Thymus (tissue), 11 donors: ENCODE measurements around the gene TMBIM6. TPM values are rescaled to one million over a fixed set of nuclear protein-coding genes. Genes with fewer than 3 reads are reported as not detected.

Experiments used
- DNase-seq, 9 donors: peaks; one replicate each; pipeline ENCODE4 v3.0.0-alpha.2; 2013; ENCODE audit warnings: low spot score in 9 of 9, low read depth in 6 of 9, missing footprints in 1 of 9
- H3K27ac ChIP-seq, 2 donors: one replicate each; pipeline ENCODE4 v1.5.1; 2013; ENCODE audit warnings: control low read depth in 1 of 2, low read depth in 1 of 2, low read length in 1 of 2, mild to moderate bottlenecking in 1 of 2, moderate library complexity in 1 of 2
- H3K27me3 ChIP-seq, 2 donors: one replicate each; pipeline ENCODE4 v1.5.1; 2013; ENCODE audit warnings: low read length in 1 of 2; ENCODE audit not compliant: control insufficient read depth in 2 of 2, insufficient read depth in 1 of 2
- H3K36me3 ChIP-seq, 2 donors: one replicate each; pipeline ENCODE4 v1.5.1; 2013; ENCODE audit warnings: low read length in 1 of 2, mild to moderate bottlenecking in 1 of 2, moderate library complexity in 1 of 2; ENCODE audit not compliant: control insufficient read depth in 2 of 2, insufficient read depth in 2 of 2
- H3K4me1 ChIP-seq, 2 donors: one replicate each; pipeline ENCODE4 v1.5.1; 2013; ENCODE audit warnings: low read length in 2 of 2; ENCODE audit not compliant: control insufficient read depth in 2 of 2, insufficient read depth in 2 of 2
- H3K4me3 ChIP-seq, 2 donors: one replicate each; pipeline ENCODE4 v1.5.1; 2013; ENCODE audit warnings: low read length in 2 of 2, control low read depth in 1 of 2, mild to moderate bottlenecking in 1 of 2
- H3K9me3 ChIP-seq, 2 donors: one replicate each; pipeline ENCODE4 v1.5.1; 2013; ENCODE audit warnings: low read length in 1 of 2, mild to moderate bottlenecking in 1 of 2; ENCODE audit not compliant: control insufficient read depth in 2 of 2, insufficient read depth in 1 of 2
- WGBS: extraction: QIAGEN DNeasy Blood & Tissue Kit; methylation state at CpG from one replicate; pipeline ENCODE4 v1.1.7; 2013; 5-methylcytosine and 5-hydroxymethylcytosine counted together
- polyA plus RNA-seq: library from polyadenylated mRNA; stranded (reverse); fragments of 200-250 nt; gene quantifications from one replicate; pipeline ENCODE4 v1.2.3, GENCODE V29; 2013
- total RNA-seq: library from RNA; stranded (reverse); fragments of 120-200 nt; gene quantifications from one replicate; pipeline ENCODE4 v1.2.4, GENCODE V29; 2013
- donor health status: healthy.

The TMBIM6 gene
- total and polyA plus RNA-seq, 2 donors = 161 to 254 TPM

DNA sequence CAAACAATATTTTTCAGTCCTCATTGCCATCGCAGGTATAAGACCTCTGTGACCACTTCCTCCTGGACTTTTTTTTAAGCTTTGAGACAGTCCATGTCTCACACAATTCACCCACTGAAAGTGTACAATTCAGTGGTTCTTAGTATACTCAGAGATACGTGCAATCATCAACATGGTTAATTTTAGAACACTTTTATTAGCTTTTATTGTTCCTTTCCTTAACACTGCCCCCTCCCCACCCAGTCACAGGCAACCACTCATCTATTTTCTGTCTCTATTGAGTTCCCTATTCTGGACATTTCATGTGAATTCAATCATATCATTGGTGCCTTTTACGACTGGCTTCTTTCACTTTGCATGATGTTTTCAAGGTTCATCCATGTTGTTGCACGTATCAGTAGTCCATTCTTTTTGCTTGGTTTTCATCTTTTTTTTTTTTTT is 70.6 kb downstream of the TMBIM6 start:
- H3K27ac ChIP-seq = no peak overlapping the region
- 69% methylated on average over 4 of the region's 4 CpGs for WGBS

GRCh38 chr12:49813131-49813530 is 71.8 kb downstream of the TMBIM6 start:
- Histone ChIP-seq H3K27me3 (no peaks in the 10 kb centered on the region), H3K4me3 (no peak overlapping the region), H3K36me3 (peaks cover 2 to 6% of the 10 kb centered on the region in 2 donors), H3K4me1 (peaks cover 0 to 21% of the 10 kb centered on the region in 2 donors), H3K9me3 (no peaks in the 10 kb centered on the region), H3K27ac (no peak overlapping the region)
- WGBS = 94% methylated on average over 1 of the region's 1 CpG
- no peak for DNase-seq

More for the DNA sequence above, 70.6 kb downstream of the TMBIM6 start:
- H3K36me3 ChIP-seq = peaks cover 4 to 6% of the 10 kb centered on the region in 2 donors
- H3K4me1 ChIP-seq = peaks cover 0 to 26% of the 10 kb centered on the region in 2 donors
- DNase-seq = no peak
- no peak overlapping the region for H3K4me3 ChIP-seq
- H3K27me3 ChIP-seq = no peaks in the 10 kb centered on the region
- no peaks in the 10 kb centered on the region for H3K9me3 ChIP-seq

Other genes with a start within 250 kb of the TMBIM6 start
- 1.4 TPM for gene KCNH3, start 202.5 kb upstream of the TMBIM6 start, total RNA-seq
- 3.3 TPM for gene KCNH3, start 202.5 kb upstream of the TMBIM6 start, polyA plus RNA-seq
- gene MCRS1, start 173.4 kb upstream of the TMBIM6 start, total RNA-seq = 52.6 TPM
- 65.5 TPM for gene MCRS1, start 173.4 kb upstream of the TMBIM6 start, polyA plus RNA-seq
- 0.09 TPM for gene FAM186B, start 135.9 kb upstream of the TMBIM6 start, total RNA-seq
- gene FAM186B, start 135.9 kb upstream of the TMBIM6 start, polyA plus RNA-seq = 0.09 TPM
- 4.9 TPM for gene PRPF40B, start 118.0 kb upstream of the TMBIM6 start, total RNA-seq
- gene PRPF40B, start 118.0 kb upstream of the TMBIM6 start, polyA plus RNA-seq = 16.6 TPM
- 26.1 TPM for gene FMNL3, start 34.2 kb upstream of the TMBIM6 start, total RNA-seq
- gene FMNL3, start 34.2 kb upstream of the TMBIM6 start, polyA plus RNA-seq = 9.8 TPM
- gene NCKAP5L, start 86.9 kb downstream of the TMBIM6 start, total RNA-seq = 5.6 TPM
- gene NCKAP5L, start 86.9 kb downstream of the TMBIM6 start, polyA plus RNA-seq = 17.5 TPM
- 5.2 TPM for gene BCDIN3D, start 101.5 kb downstream of the TMBIM6 start, total RNA-seq
- gene BCDIN3D, start 101.5 kb downstream of the TMBIM6 start, polyA plus RNA-seq = 7.0 TPM
- gene FAIM2, start 162.3 kb downstream of the TMBIM6 start, total RNA-seq = 0.24 TPM
- 0.41 TPM for gene FAIM2, start 162.3 kb downstream of the TMBIM6 start, polyA plus RNA-seq
- 0.05 TPM for gene AQP2, start 209.2 kb downstream of the TMBIM6 start, total RNA-seq
- gene AQP2, start 209.2 kb downstream of the TMBIM6 start, polyA plus RNA-seq = 0.05 TPM
- 0.09 TPM for gene AQP5, start 220.3 kb downstream of the TMBIM6 start, total RNA-seq
- 0.37 TPM for gene AQP5, start 220.3 kb downstream of the TMBIM6 start, polyA plus RNA-seq
- gene AQP6, start 231.4 kb downstream of the TMBIM6 start, total RNA-seq = not detected
- under 0.01 TPM for gene AQP6, start 231.4 kb downstream of the TMBIM6 start, polyA plus RNA-seq